Neural progenitor cell (in vitro differentiated cells): ENCODE measurements around the gene SYNPR.

Source experiments
- EZH2 ChIP-seq: fragments of 200-600 bp; sonication (generic); IDR thresholded peaks from 2 replicates; pipeline ENCODE4 v1.6.1; 2017; ENCODE audit warnings: antibody characterized with exemption, mild to moderate bottlenecking, moderate library complexity
- EZH2phosphoT487 ChIP-seq: fragments of 200-600 bp; sonication (generic); IDR thresholded peaks from 2 replicates; pipeline ENCODE4 v1.6.1; 2017; ENCODE audit warnings: antibody characterized with exemption
- TF ChIP-seq, protein P1 (sequence below): fragments of 200-600 bp; sonication (generic); IDR thresholded peaks from 2 replicates; pipeline ENCODE4 v1.5.1; 2017; ENCODE audit warnings: antibody characterized with exemption, mild to moderate bottlenecking

DNA sequence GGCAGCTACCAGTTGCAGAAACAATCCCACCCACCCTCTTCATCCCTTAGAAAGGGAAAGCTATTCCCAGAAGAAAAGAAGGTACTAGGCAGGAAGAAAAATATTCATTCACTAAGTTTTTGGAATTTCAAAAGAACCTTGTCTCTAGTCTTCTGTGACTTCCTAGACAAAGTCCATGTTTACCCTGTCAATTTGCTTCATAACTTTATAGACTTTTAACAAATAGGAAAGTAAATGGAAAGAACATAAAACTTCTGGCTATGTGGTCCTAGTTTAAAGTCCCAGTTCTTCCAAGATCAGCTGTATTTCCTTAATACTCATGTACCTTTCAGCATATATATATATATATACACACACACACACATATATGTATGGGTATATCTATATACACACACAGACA is 230.7 kb downstream of the SYNPR start:
- TF ChIP-seq, protein P1, sequence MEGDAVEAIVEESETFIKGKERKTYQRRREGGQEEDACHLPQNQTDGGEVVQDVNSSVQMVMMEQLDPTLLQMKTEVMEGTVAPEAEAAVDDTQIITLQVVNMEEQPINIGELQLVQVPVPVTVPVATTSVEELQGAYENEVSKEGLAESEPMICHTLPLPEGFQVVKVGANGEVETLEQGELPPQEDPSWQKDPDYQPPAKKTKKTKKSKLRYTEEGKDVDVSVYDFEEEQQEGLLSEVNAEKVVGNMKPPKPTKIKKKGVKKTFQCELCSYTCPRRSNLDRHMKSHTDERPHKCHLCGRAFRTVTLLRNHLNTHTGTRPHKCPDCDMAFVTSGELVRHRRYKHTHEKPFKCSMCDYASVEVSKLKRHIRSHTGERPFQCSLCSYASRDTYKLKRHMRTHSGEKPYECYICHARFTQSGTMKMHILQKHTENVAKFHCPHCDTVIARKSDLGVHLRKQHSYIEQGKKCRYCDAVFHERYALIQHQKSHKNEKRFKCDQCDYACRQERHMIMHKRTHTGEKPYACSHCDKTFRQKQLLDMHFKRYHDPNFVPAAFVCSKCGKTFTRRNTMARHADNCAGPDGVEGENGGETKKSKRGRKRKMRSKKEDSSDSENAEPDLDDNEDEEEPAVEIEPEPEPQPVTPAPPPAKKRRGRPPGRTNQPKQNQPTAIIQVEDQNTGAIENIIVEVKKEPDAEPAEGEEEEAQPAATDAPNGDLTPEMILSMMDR = no peak
- TF ChIP-seq EZH2 (no peak), EZH2phosphoT487 (no peak)
